Gastroesophageal sphincter (tissue), 4 donors: ENCODE data around the gene GIGYF1. TPM values are rescaled to one million over a fixed set of nuclear protein-coding genes. Genes with fewer than 3 reads are reported as not detected.

Source experiments
- ATAC-seq: fragments of 150-250 bp; one replicate; pipeline ENCODE4 v1.9.1; 2016; ENCODE audit warnings: mild to moderate bottlenecking, moderate library complexity
- H3K27ac ChIP-seq, 4 donors: fragments of 200-600 bp; sonication (generic) in 3 of 4; 1 replicate in 3 of 4; 2 replicates in 1 of 4; pipeline ENCODE4 v1.5.1; 2016 to 2019
- H3K27me3 ChIP-seq: fragments of 200-600 bp; sonication (generic); one replicate; pipeline ENCODE4 v1.5.1; 2019
- H3K36me3 ChIP-seq, 2 donors: fragments of 200-600 bp; sonication (generic); one replicate each; pipeline ENCODE4 v1.5.1; 2019; ENCODE audit warnings: control low read depth in 1 of 2
- H3K4me1 ChIP-seq, 3 donors: fragments of 200-600 bp; sonication (generic); 1 replicate in 2 of 3; 2 replicates in 1 of 3; pipeline ENCODE4 v1.5.1; 2016 to 2019; ENCODE audit warnings: control low read depth in 2 of 3
- H3K4me3 ChIP-seq, 2 donors: fragments of 200-600 bp; sonication (generic); one replicate each; pipeline ENCODE4 v1.5.1; 2019; ENCODE audit warnings: mild to moderate bottlenecking in 1 of 2, moderate library complexity in 1 of 2
- H3K9me3 ChIP-seq, 3 donors: fragments of 200-600 bp; sonication (generic); one replicate each; pipeline ENCODE4 v1.5.1; 2017 to 2019; ENCODE audit warnings: control low read depth in 2 of 3
- CTCF ChIP-seq, 4 experiments: fragments of 200-600 bp in 2 of 4; fragments of 450-650 bp in 2 of 4; sonication (generic) in 1 of 4; IDR thresholded peaks; one replicate each; pipeline ENCODE4 v1.5.1; 2017 to 2019; ENCODE audit warnings: antibody characterized with exemption in 4 of 4, mild to moderate bottlenecking in 2 of 4, moderate library complexity in 2 of 4
- EP300 ChIP-seq: sonication (generic); formaldehyde crosslinking; IDR thresholded peaks from one replicate; pipeline ENCODE4 v1.6.1; 2017; ENCODE audit warnings: antibody characterized with exemption, mild to moderate bottlenecking
- POLR2A ChIP-seq, 2 donors: fragments of 450-650 bp; IDR thresholded peaks; one replicate each; pipeline ENCODE4 v1.6.1; 2017; ENCODE audit warnings: antibody characterized with exemption in 2 of 2, mild to moderate bottlenecking in 2 of 2, moderate library complexity in 1 of 2
- POLR2AphosphoS5 ChIP-seq: sonication (generic); formaldehyde crosslinking; IDR thresholded peaks from one replicate; pipeline ENCODE4 v1.6.1; 2017; ENCODE audit warnings: antibody characterized with exemption
- WGBS, 2 donors: methylation state at CpG; one replicate each; pipeline ENCODE4 v1.1.5; 2018; ENCODE audit warnings: low coverage in 1 of 2; 5-methylcytosine and 5-hydroxymethylcytosine counted together
- total RNA-seq, 4 donors: library from RNA; depleted of rRNA; stranded (reverse); fragments of >200 nt; gene quantifications; one replicate each; pipeline ENCODE4 v1.1.0, GENCODE V29; 2016

The GIGYF1 gene
- total RNA-seq, 4 donors from 2014 or later: 20.4 to 43.3 (median 31.0) TPM

DNA sequence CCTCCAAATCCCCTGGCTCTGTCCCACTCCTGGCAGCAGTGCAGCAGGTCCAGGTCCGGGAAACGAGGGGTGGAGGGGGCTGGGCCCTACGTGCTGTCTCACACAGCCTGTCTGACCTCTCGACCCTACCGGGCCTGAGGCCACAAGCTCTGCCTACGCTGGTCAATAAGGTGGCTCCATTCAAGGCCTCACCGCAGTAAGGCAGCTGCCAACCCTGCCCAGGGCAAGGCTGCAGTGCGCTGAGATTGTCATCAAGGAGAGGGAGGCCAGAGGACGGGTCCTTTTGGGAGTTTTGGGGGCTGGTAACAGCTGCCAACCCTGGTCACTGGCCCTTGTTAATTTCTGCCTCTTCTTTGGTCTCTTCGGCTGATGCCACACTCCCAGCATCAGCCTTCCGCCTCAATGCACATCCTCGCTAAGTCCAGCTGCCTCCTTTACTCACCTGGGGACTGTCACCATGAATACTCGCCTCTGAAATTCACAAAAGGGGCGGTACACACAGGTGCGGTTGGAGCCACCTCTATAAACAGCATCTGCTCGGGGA lies 29.8 kb upstream of the GIGYF1 start:
- no peaks in the 10 kb centered on the region for H3K9me3 ChIP-seq
- H3K27me3 ChIP-seq: peaks cover 61% of the 10 kb centered on the region
- no peak overlapping the region for H3K27ac ChIP-seq
- H3K4me3 ChIP-seq: no peak overlapping the region
- H3K36me3 ChIP-seq: no peaks in the 10 kb centered on the region
- 40 to 98% methylated on average over 1 to 7 of the region's 16 CpGs for WGBS, 2 donors
- no peak for TF ChIP-seq CTCF (IDR thresholded peaks at IDR 0.05)
- TF ChIP-seq POLR2AphosphoS5: no peak
- TF ChIP-seq EP300: no peak
- TF ChIP-seq POLR2A (IDR thresholded peaks at IDR 0.05): no peak
- ATAC-seq: no peak
- H3K4me1 ChIP-seq: peaks cover 0 to 38% (median 7%) of the 10 kb centered on the region in 3 donors

DNA sequence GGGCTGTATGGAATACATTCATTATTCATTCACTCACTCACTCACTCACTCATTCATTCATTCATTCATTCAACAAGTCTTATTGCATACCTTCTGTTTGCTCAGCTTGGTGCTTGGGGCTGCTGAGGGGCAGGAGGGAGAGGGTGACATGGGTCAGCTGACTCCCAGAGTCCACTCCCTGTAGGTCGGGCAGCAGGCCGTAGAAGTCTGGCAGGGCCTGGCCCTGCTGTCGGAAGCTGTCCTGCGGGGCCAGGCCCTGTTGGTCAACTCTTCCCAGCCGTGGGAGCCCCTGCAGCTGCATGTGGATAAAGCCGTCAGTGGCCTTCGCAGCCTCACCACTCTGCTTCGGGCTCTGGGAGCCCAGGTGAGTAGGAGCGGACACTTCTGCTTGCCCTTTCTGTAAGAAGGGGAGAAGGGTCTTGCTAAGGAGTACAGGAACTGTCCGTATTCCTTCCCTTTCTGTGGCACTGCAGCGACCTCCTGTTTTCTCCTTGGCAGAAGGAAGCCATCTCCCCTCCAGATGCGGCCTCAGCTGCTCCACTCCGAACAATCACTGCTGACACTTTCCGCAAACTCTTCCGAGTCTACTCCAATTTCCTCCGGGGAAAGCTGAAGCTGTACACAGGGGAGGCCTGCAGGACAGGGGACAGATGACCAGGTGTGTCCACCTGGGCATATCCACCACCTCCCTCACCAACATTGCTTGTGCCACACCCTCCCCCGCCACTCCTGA lies 28.6 kb upstream of the GIGYF1 start:
- no peaks in the 10 kb centered on the region for H3K9me3 ChIP-seq
- H3K27ac ChIP-seq: no peak overlapping the region
- H3K27me3 ChIP-seq: peaks cover 62% of the 10 kb centered on the region
- no peak for ATAC-seq
- 82% methylated on average over 7 of the region's 17 CpGs; no CpG with 5 or more reads in 1 of the 2 donors for WGBS, 2 donors
- peaks cover 0 to 37% (median 7%) of the 10 kb centered on the region in 3 donors for H3K4me1 ChIP-seq
- TF ChIP-seq CTCF (IDR thresholded peaks at IDR 0.05) (no peak), POLR2A (IDR thresholded peaks at IDR 0.05) (no peak), POLR2AphosphoS5 (no peak), EP300 (no peak)
- H3K36me3 ChIP-seq: no peaks in the 10 kb centered on the region
- H3K4me3 ChIP-seq: no peak overlapping the region

GRCh38 chr7:100721505-100721812 lies 27.4 kb upstream of the GIGYF1 start:
- Histone ChIP-seq H3K4me1 (peaks cover 0 to 25% (median 7%) of the 10 kb centered on the region in 3 donors), H3K36me3 (no peaks in the 10 kb centered on the region), H3K9me3 (no peaks in the 10 kb centered on the region), H3K27ac (no peak overlapping the region), H3K27me3 (peaks cover 68% of the 10 kb centered on the region), H3K4me3 (no peak overlapping the region)
- no peak for ATAC-seq
- no peak for TF ChIP-seq EP300
- TF ChIP-seq CTCF (IDR thresholded peaks at IDR 0.05): no peak
- 50 to 90% methylated on average over 1 to 2 of the region's 8 CpGs for WGBS, 2 donors

DNA sequence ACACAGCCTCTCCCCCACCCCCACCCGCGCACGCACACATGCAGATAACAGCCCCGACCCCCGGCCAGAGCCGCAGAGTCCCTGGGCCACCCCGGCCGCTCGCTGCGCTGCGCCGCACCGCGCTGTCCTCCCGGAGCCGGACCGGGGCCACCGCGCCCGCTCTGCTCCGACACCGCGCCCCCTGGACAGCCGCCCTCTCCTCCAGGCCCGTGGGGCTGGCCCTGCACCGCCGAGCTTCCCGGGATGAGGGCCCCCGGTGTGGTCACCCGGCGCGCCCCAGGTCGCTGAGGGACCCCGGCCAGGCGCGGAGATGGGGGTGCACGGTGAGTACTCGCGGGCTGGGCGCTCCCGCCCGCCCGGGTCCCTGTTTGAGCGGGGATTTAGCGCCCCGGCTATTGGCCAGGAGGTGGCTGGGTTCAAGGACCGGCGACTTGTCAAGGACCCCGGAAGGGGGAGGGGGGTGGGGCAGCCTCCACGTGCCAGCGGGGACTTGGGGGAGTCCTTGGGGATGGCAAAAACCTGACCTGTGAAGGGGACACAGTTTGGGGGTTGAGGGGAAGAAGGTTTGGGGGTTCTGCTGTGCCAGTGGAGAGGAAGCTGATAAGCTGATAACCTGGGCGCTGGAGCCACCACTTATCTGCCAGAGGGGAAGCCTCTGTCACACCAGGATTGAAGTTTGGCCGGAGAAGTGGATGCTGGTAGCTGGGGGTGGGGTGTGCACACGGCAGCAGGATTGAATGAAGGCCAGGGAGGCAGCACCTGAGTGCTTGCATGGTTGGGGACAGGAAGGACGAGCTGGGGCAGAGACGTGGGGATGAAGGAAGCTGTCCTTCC lies 26.8 kb upstream of the GIGYF1 start:
- peaks cover 73% of the 10 kb centered on the region for H3K27me3 ChIP-seq
- no peaks in the 10 kb centered on the region for H3K9me3 ChIP-seq
- H3K27ac ChIP-seq: no peak overlapping the region
- TF ChIP-seq EP300 (no peak), CTCF (IDR thresholded peaks at IDR 0.05) (no peak), POLR2AphosphoS5 (no peak), POLR2A (IDR thresholded peaks at IDR 0.05) (no peak)
- H3K36me3 ChIP-seq: no peaks in the 10 kb centered on the region
- peak overlapping the region in 1 of 2 donors; percentile 16 for H3K4me3 ChIP-seq
- ATAC-seq: peak; percentile 4
- 16 to 28% methylated on average over 5 to 6 of the region's 56 CpGs for WGBS, 2 donors
- H3K4me1 ChIP-seq: peaks cover 0 to 22% (median 7%) of the 10 kb centered on the region in 3 donors
